Astrocyte (in vitro differentiated cells and primary cell): ENCODE data around the gene COL18A1. TPM values are rescaled to one million over a fixed set of nuclear protein-coding genes. Genes with fewer than 3 reads are reported as not detected.

Experiments used
- DNase-seq: peaks from one replicate; pipeline ENCODE4 v3.0.0-alpha.2; 2010; ENCODE audit warnings: low read depth
- FAIRE-seq: peaks from 2 replicates; lab custom pipeline; 2011; peaks lifted over from hg19 to GRCh38; lab: Jason Lieb, UNC
- H2AFZ ChIP-seq: 2 replicates; pipeline ENCODE4 v1.6.0; 2012; ENCODE audit warnings: low read depth, low read length, inconsistent platforms
- H3K27ac ChIP-seq: 2 replicates; pipeline ENCODE4 v1.5.1; 2011; ENCODE audit warnings: low read depth, low read length, inconsistent platforms
- H3K27me3 ChIP-seq: 2 replicates; pipeline ENCODE4 v1.6.0; 2011; ENCODE audit warnings: low read length, inconsistent platforms; ENCODE audit not compliant: insufficient read depth
- H3K36me3 ChIP-seq: 2 replicates; pipeline ENCODE4 v1.5.1; 2011; ENCODE audit warnings: low read length, inconsistent platforms; ENCODE audit not compliant: insufficient read depth
- H3K4me1 ChIP-seq: 2 replicates; pipeline ENCODE4 v1.5.1; 2011; ENCODE audit warnings: low read length, inconsistent platforms; ENCODE audit not compliant: insufficient read depth
- H3K4me2 ChIP-seq: 2 replicates; pipeline ENCODE4 v1.6.0; 2012; ENCODE audit warnings: low read length, inconsistent platforms
- H3K4me3 ChIP-seq: 2 replicates; pipeline ENCODE4 v1.5.1; 2011; ENCODE audit warnings: low read depth, mild to moderate bottlenecking, low read length, inconsistent platforms; ENCODE audit not compliant: insufficient read depth
- H3K79me2 ChIP-seq: 2 replicates; pipeline ENCODE4 v1.6.0; 2012; ENCODE audit warnings: mild to moderate bottlenecking, low read length, inconsistent platforms; ENCODE audit not compliant: insufficient read depth
- H3K9ac ChIP-seq: 2 replicates; pipeline ENCODE4 v1.6.0; 2012; ENCODE audit warnings: mild to moderate bottlenecking, low read length, inconsistent platforms
- H3K9me3 ChIP-seq: 2 replicates; pipeline ENCODE4 v1.5.1; 2012; ENCODE audit warnings: low read depth, mild to moderate bottlenecking, low read length, inconsistent platforms; ENCODE audit not compliant: insufficient read depth
- H4K20me1 ChIP-seq: 2 replicates; pipeline ENCODE4 v1.6.0; 2012; ENCODE audit warnings: low read length, inconsistent platforms; ENCODE audit not compliant: insufficient read depth
- H3K27ac Mint-ChIP-seq: one replicate; pipeline ENCODE4 v1.8.0; 2021; ENCODE audit warnings: mild to moderate bottlenecking, mixed read lengths; ENCODE audit not compliant: unreplicated experiment
- H3K27me3 Mint-ChIP-seq: one replicate; pipeline ENCODE4 v1.8.0; 2021; ENCODE audit warnings: low read depth, mixed read lengths; ENCODE audit not compliant: unreplicated experiment
- H3K36me3 Mint-ChIP-seq: one replicate; pipeline ENCODE4 v1.8.0; 2021; ENCODE audit warnings: low read depth, mixed read lengths; ENCODE audit not compliant: unreplicated experiment
- H3K4me1 Mint-ChIP-seq: one replicate; pipeline ENCODE4 v1.8.0; 2021; ENCODE audit warnings: low read depth, mixed read lengths; ENCODE audit not compliant: unreplicated experiment
- H3K4me3 Mint-ChIP-seq: one replicate; pipeline ENCODE4 v1.8.0; 2021; ENCODE audit warnings: mild to moderate bottlenecking, moderate library complexity, mixed read lengths; ENCODE audit not compliant: unreplicated experiment
- H3K9me3 Mint-ChIP-seq: one replicate; pipeline ENCODE4 v1.8.0; 2021; ENCODE audit warnings: mild to moderate bottlenecking, mixed read lengths; ENCODE audit not compliant: unreplicated experiment
- CTCF ChIP-seq: IDR thresholded peaks from 2 replicates; pipeline ENCODE4 v1.5.1; 2011; ENCODE audit warnings: low read depth, mild to moderate bottlenecking, inconsistent platforms, low read length, moderate library complexity; ENCODE audit not compliant: insufficient read depth
- EZH2 ChIP-seq: IDR thresholded peaks from 2 replicates; pipeline ENCODE4 v1.6.1; 2012; ENCODE audit warnings: mild to moderate bottlenecking, low read length, inconsistent platforms; ENCODE audit not compliant: insufficient read depth
- total RNA-seq: library from RNA; stranded (reverse); gene quantifications from 2 replicates; pipeline ENCODE4 v1.2.1, GENCODE V29; 2021

The COL18A1 gene
- total RNA-seq, 1 donor from 2014 or later: 616 TPM

GRCh38 chr21:45508607-45509565, 103.9 kb downstream of the COL18A1 start:
- no peak overlapping the region for H2AFZ ChIP-seq
- H3K27ac Mint-ChIP-seq: peak overlapping the region; percentile 47

GRCh38 chr21:45509566-45510465, 104.9 kb downstream of the COL18A1 start:
- DNase-seq: no peak
- FAIRE-seq: no peak
- no peaks in the 10 kb centered on the region for H3K9me3 Mint-ChIP-seq
- peaks cover 1% of the 10 kb centered on the region for H3K4me1 Mint-ChIP-seq
- no peak overlapping the region for H3K4me3 Mint-ChIP-seq
- no peaks in the 10 kb centered on the region for H3K9me3 ChIP-seq
- H3K27me3 Mint-ChIP-seq: no peaks in the 10 kb centered on the region
- no peaks in the 10 kb centered on the region for H3K36me3 ChIP-seq
- no peak overlapping the region for H3K4me3 ChIP-seq
- no peak for TF ChIP-seq EZH2
- TF ChIP-seq CTCF: no peak
- no peaks in the 10 kb centered on the region for H3K27me3 ChIP-seq
- peaks cover 2% of the 10 kb centered on the region for H3K36me3 Mint-ChIP-seq
- no peak overlapping the region for H3K27ac Mint-ChIP-seq
- no peak overlapping the region for H3K4me2 ChIP-seq
- no peak overlapping the region for H2AFZ ChIP-seq
- no peaks in the 10 kb centered on the region for H3K79me2 ChIP-seq
- peaks cover 13% of the 10 kb centered on the region for H4K20me1 ChIP-seq
- no peak overlapping the region for H3K27ac ChIP-seq
- no peaks in the 10 kb centered on the region for H3K4me1 ChIP-seq
- H3K9ac ChIP-seq: no peak overlapping the region

More at GRCh38 chr21:45508607-45509565, 103.9 kb downstream of the COL18A1 start:
- Mint-ChIP-seq H3K36me3 (peaks cover 2% of the 10 kb centered on the region), H3K9me3 (no peaks in the 10 kb centered on the region), H3K4me1 (peaks cover 1% of the 10 kb centered on the region), H3K27me3 (no peaks in the 10 kb centered on the region), H3K4me3 (no peak overlapping the region)
- Histone ChIP-seq H4K20me1 (peaks cover 13% of the 10 kb centered on the region), H3K79me2 (no peaks in the 10 kb centered on the region), H3K27me3 (no peaks in the 10 kb centered on the region), H3K4me1 (no peaks in the 10 kb centered on the region), H3K9me3 (no peaks in the 10 kb centered on the region), H3K4me3 (no peak overlapping the region), H3K9ac (no peak overlapping the region), H3K36me3 (no peaks in the 10 kb centered on the region), H3K27ac (no peak overlapping the region), H3K4me2 (no peak overlapping the region)
- DNase-seq (no peak), FAIRE-seq (no peak)
- TF ChIP-seq CTCF (no peak), EZH2 (no peak)
